GM12878 (cell line): ENCODE measurements around the gene MAP4K4.

Experiments
- ATF2 ChIP-seq: IDR thresholded peaks from 2 replicates; pipeline ENCODE4 v1.6.1; 2012; ENCODE audit warnings: low read length, inconsistent platforms
- BCL3 ChIP-seq: IDR thresholded peaks from 2 replicates; pipeline ENCODE4 v1.6.1; 2011; ENCODE audit warnings: borderline replicate concordance, low read depth, mild to moderate bottlenecking, moderate library complexity, low read length; ENCODE audit not compliant: insufficient read depth, poor library complexity, severe bottlenecking
- BRCA1 ChIP-seq: IDR thresholded peaks from 2 replicates; pipeline ENCODE4 v1.6.1; 2011; ENCODE audit warnings: low read depth, low read length, improper control_type of control experiment
- CTCF ChIP-seq, 3 experiments: IDR thresholded peaks in 2 of 3; conservative IDR thresholded peaks in 1 of 3; 2 replicates each; pipeline ENCODE4 v1.5.1; 2011; ENCODE audit warnings: low read depth in 3 of 3, low read length in 3 of 3, mild to moderate bottlenecking in 3 of 3, control low read depth in 2 of 3, moderate library complexity in 2 of 3, inconsistent platforms in 1 of 3, mixed read lengths in 1 of 3; ENCODE audit not compliant: control insufficient read depth in 2 of 3, insufficient read depth in 1 of 3; ENCODE audit errors: extremely low read depth in 1 of 3
- ETV6 ChIP-seq, 2 experiments: fragments of 450-650 bp in 1 of 2; IDR thresholded peaks in 1 of 2; conservative IDR thresholded peaks in 1 of 2; 2 replicates each; pipeline ENCODE4 v1.6.1; 2014; ENCODE audit warnings: antibody characterized with exemption in 1 of 2, borderline replicate concordance in 1 of 2, low read depth in 1 of 2, mild to moderate bottlenecking in 1 of 2, moderate library complexity in 1 of 2
- MAX ChIP-seq: IDR thresholded peaks from 2 replicates; pipeline ENCODE4 v1.6.1; 2012; ENCODE audit warnings: low read depth, low read length, improper control_type of control experiment
- NR2F1 ChIP-seq: fragments of 450-650 bp; conservative IDR thresholded peaks from 2 replicates; pipeline ENCODE4 v1.6.1; 2017; ENCODE audit warnings: mild to moderate bottlenecking
- POLR2A ChIP-seq: IDR thresholded peaks from 2 replicates; pipeline ENCODE4 v1.6.1; 2011; ENCODE audit warnings: low read depth, mild to moderate bottlenecking, low read length
- POLR2AphosphoS5 ChIP-seq: IDR thresholded peaks from 2 replicates; pipeline ENCODE4 v1.6.1; 2011; ENCODE audit warnings: mild to moderate bottlenecking, low read length, inconsistent platforms
- SMAD5 ChIP-seq: IDR thresholded peaks from 2 replicates; pipeline ENCODE4 v1.6.1; 2016; ENCODE audit warnings: antibody characterized with exemption, low read depth
- SRF ChIP-seq, 2 experiments: IDR thresholded peaks; 2 replicates each; pipeline ENCODE4 v1.6.1; 2011; ENCODE audit warnings: low read depth in 2 of 2, low read length in 2 of 2, mild to moderate bottlenecking in 1 of 2, moderate library complexity in 1 of 2
- TCF12 ChIP-seq: IDR thresholded peaks from 2 replicates; pipeline ENCODE4 v1.6.1; 2011; ENCODE audit warnings: low read depth, mild to moderate bottlenecking, low read length
- ZBTB33 ChIP-seq: fragments of 450-650 bp; IDR thresholded peaks from 2 replicates; pipeline ENCODE4 v1.6.1; 2017; ENCODE audit warnings: mild to moderate bottlenecking

GRCh38 chr2:101655702-101656422 is 41.6 kb upstream of the MAP4K4 start:
- TF ChIP-seq ZBTB33 (no peak), CTCF (IDR thresholded peaks at IDR 0.05 in 2 of 3, conservative IDR thresholded peaks at IDR 0.05 in 1 of 3; ENCODE audit: control insufficient read depth in 2 of 3, extremely low read depth in 1 of 3, insufficient read depth in 1 of 3, low read depth in 3 of 3, low read length in 3 of 3) (no peak), MAX (no peak), BRCA1 (no peak), ATF2 (no peak), TCF12 (no peak), POLR2A (no peak), SRF (IDR thresholded peaks at IDR 0.05; ENCODE audit: low read depth in 2 of 2, low read length in 2 of 2) (no peak), ETV6 (conservative IDR thresholded peaks at IDR 0.05 in 1 of 2, IDR thresholded peaks at IDR 0.05 in 1 of 2; ENCODE audit: borderline replicate concordance in 1 of 2, low read depth in 1 of 2) (no peak), BCL3 (no peak), POLR2AphosphoS5 (no peak), SMAD5 (no peak), NR2F1 (no peak)
